SK-N-SH (cell line): ENCODE results near the gene DGKI. TPM values are rescaled to one million over a fixed set of nuclear protein-coding genes. Genes with fewer than 3 reads are reported as not detected.
A peak's percentile ranks its signal among the peaks of the same experiment; 100 is the strongest.

ENCODE experiments used
- CTCF ChIA-PET: fragments of 300-600, 350-600 bp; formaldehyde crosslinking; extraction: SDS; loops from one replicate; lab custom pipeline; 2021; lab: Yijun Ruan, JAX
- POLR2A ChIA-PET: fragments of 350-600 bp; sonication (Branson Sonifier 250); formaldehyde crosslinking; extraction: SDS; loops from one replicate; lab custom pipeline; 2020; ENCODE audit warnings: antibody characterized with exemption, inconsistent platforms; lab: Yijun Ruan, JAX
- DNase-seq: peaks from one replicate; pipeline ENCODE4 v3.0.0; 2012
- H2AFZ ChIP-seq: fragments of 200-600 bp; sonication (generic); 2 replicates; pipeline ENCODE4 v1.8.1; 2016; ENCODE audit warnings: antibody characterized with exemption, mild to moderate bottlenecking, low read depth
- H3F3A ChIP-seq: fragments of 200-600 bp; sonication (generic); replicated peaks from 2 replicates; pipeline ENCODE3; 2016; ENCODE audit warnings: antibody characterized with exemption, mild to moderate bottlenecking; ENCODE audit not compliant: insufficient read depth
- H3K27ac ChIP-seq, 2 experiments: fragments of 200-500 bp in 1 of 2; fragments of 200-600 bp in 1 of 2; sonication (Bioruptor generic) in 1 of 2; sonication (generic), shearing (Covaris generic) in 1 of 2; 2 replicates each; pipeline versions ENCODE4 v1.5.1 to v1.6.1; 2014 to 2016; ENCODE audit warnings: low read depth in 2 of 2, inconsistent platforms in 1 of 2, low read length in 1 of 2, mild to moderate bottlenecking in 1 of 2, mixed read lengths in 1 of 2
- H3K27me3 ChIP-seq: fragments of 200-600 bp; sonication (generic), shearing (Covaris generic); 2 replicates; pipeline ENCODE4 v1.6.1; 2016; ENCODE audit warnings: mixed run types; ENCODE audit not compliant: insufficient read depth
- H3K36me3 ChIP-seq, 2 experiments: fragments of 200-500 bp in 1 of 2; fragments of 200-600 bp in 1 of 2; sonication (Bioruptor generic) in 1 of 2; sonication (generic) in 1 of 2; replicated peaks in 1 of 2; 2 replicates each; pipeline versions ENCODE3 to v1.5.1; 2014 to 2016; ENCODE audit warnings: low read length in 1 of 2, mild to moderate bottlenecking in 1 of 2; ENCODE audit not compliant: insufficient read depth in 2 of 2, control insufficient read depth in 1 of 2
- H3K4me1 ChIP-seq, 2 experiments: fragments of 200-500 bp in 1 of 2; fragments of 200-600 bp in 1 of 2; sonication (Bioruptor generic) in 1 of 2; sonication (generic), shearing (Covaris generic) in 1 of 2; 2 replicates each; pipeline versions ENCODE4 v1.5.1 to v1.6.1; 2014 to 2016; ENCODE audit warnings: low read depth in 1 of 2, low read length in 1 of 2, mixed run types in 1 of 2; ENCODE audit not compliant: insufficient read depth in 2 of 2, control insufficient read depth in 1 of 2
- H3K4me2 ChIP-seq: fragments of 200-600 bp; sonication (generic), shearing (Covaris generic); 2 replicates; pipeline ENCODE4 v1.6.1; 2017; ENCODE audit warnings: mixed run types
- H3K4me3 ChIP-seq, 2 experiments: fragments of 200-500 bp in 1 of 2; fragments of 200-600 bp in 1 of 2; sonication (Bioruptor generic) in 1 of 2; sonication (generic), shearing (Covaris generic) in 1 of 2; 2 replicates each; pipeline versions ENCODE4 v1.5.1 to v1.8.1; 2014 to 2016; ENCODE audit warnings: low read depth in 2 of 2, inconsistent platforms in 1 of 2, low read length in 1 of 2, mild to moderate bottlenecking in 1 of 2, mixed read lengths in 1 of 2, moderate library complexity in 1 of 2
- H3K79me2 ChIP-seq: fragments of 200-600 bp; sonication (generic); 2 replicates; pipeline ENCODE4 v1.8.1; 2017; ENCODE audit warnings: mild to moderate bottlenecking; ENCODE audit not compliant: insufficient read depth
- H3K9ac ChIP-seq: fragments of 200-600 bp; sonication (generic); 2 replicates; pipeline ENCODE4 v1.6.1; 2017; ENCODE audit warnings: mixed run types
- H3K9me2 ChIP-seq: fragments of 200-600 bp; sonication (generic); 2 replicates; pipeline ENCODE4 v1.6.1; 2017; ENCODE audit warnings: mixed run types
- H3K9me3 ChIP-seq: fragments of 200-600 bp; sonication (generic); 2 replicates; pipeline ENCODE4 v1.6.1; 2017; ENCODE audit warnings: mixed run types, mild to moderate bottlenecking, moderate library complexity
- H4K20me1 ChIP-seq: fragments of 200-600 bp; sonication (generic); 2 replicates; pipeline ENCODE4 v1.6.1; 2017; ENCODE audit warnings: mild to moderate bottlenecking, mixed run types; ENCODE audit not compliant: insufficient read depth
- CHD2 ChIP-seq: fragments of 150-350 bp; IDR thresholded peaks from 2 replicates; pipeline ENCODE4 v1.6.1; 2018; ENCODE audit warnings: low read length; ENCODE audit not compliant: partially characterized antibody
- ELF1 ChIP-seq: IDR thresholded peaks from 2 replicates; pipeline ENCODE4 v1.4.0; 2012
- EP300 ChIP-seq, 2 experiments: IDR thresholded peaks; 2 replicates each; pipeline versions ENCODE4 v1.4.0 to v1.6.1; 2012; ENCODE audit warnings: borderline replicate concordance in 1 of 2, low read depth in 1 of 2, low read length in 1 of 2
- FOXM1 ChIP-seq: IDR thresholded peaks from 2 replicates; pipeline ENCODE4 v1.4.0; 2012; ENCODE audit warnings: low read depth, mild to moderate bottlenecking
- GABPA ChIP-seq: IDR thresholded peaks from 2 replicates; pipeline ENCODE4 v1.4.0; 2012; ENCODE audit warnings: low read depth, mild to moderate bottlenecking
- IRF3 ChIP-seq: fragments of 150-350 bp; IDR thresholded peaks from 2 replicates; pipeline ENCODE4 v1.6.1; 2016; ENCODE audit warnings: mild to moderate bottlenecking, low read depth, low read length
- MXI1 ChIP-seq: IDR thresholded peaks from 2 replicates; pipeline ENCODE4 v1.6.1; 2012; ENCODE audit warnings: mild to moderate bottlenecking, low read depth, low read length, improper control_type of control experiment
- NFIC ChIP-seq: IDR thresholded peaks from 2 replicates; pipeline ENCODE4 v1.4.0; 2012; ENCODE audit warnings: borderline replicate concordance
- PBX3 ChIP-seq: IDR thresholded peaks from 2 replicates; pipeline ENCODE4; 2012
- RCOR1 ChIP-seq: fragments of 150-350 bp; IDR thresholded peaks from 2 replicates; pipeline ENCODE4 v1.6.1; 2017; ENCODE audit warnings: antibody characterized with exemption, low read length
- RXRA ChIP-seq: IDR thresholded peaks from 2 replicates; pipeline ENCODE4 v1.4.0; 2012; ENCODE audit warnings: low read depth, mild to moderate bottlenecking, borderline replicate concordance
- SIN3A ChIP-seq: IDR thresholded peaks from 2 replicates; pipeline ENCODE4 v1.6.1; 2012; ENCODE audit warnings: low read depth, mild to moderate bottlenecking, low read length, moderate library complexity, borderline replicate concordance
- SMC3 ChIP-seq: IDR thresholded peaks from 2 replicates; pipeline ENCODE4 v1.6.1; 2012; ENCODE audit warnings: low read depth, low read length, improper control_type of control experiment
- TCF12 ChIP-seq: IDR thresholded peaks from 2 replicates; pipeline ENCODE4 v1.4.0; 2012
- TEAD4 ChIP-seq: IDR thresholded peaks from 2 replicates; pipeline ENCODE4 v1.4.0; 2012; ENCODE audit warnings: mild to moderate bottlenecking, borderline replicate concordance; ENCODE audit not compliant: insufficient read depth
- YY1 ChIP-seq: IDR thresholded peaks from 2 replicates; pipeline ENCODE4 v1.4.0; 2012; ENCODE audit warnings: low read depth, mild to moderate bottlenecking
- WGBS: methylation state at CpG from one replicate; pipeline ENCODE4 v1.1.6; 2017; ENCODE audit warnings: low lambda C conversion rate; 5-methylcytosine and 5-hydroxymethylcytosine counted together
- polyA plus RNA-seq, 3 experiments: library from polyadenylated mRNA; depleted of rRNA; stranded (reverse); fragments of >200 nt; gene quantifications; 2 replicates each; pipeline ENCODE4 v1.2.3, GENCODE V29; 2012
- TF ChIP-seq, protein P1 (sequence below): IDR thresholded peaks from 2 replicates; pipeline ENCODE4 v1.4.0; 2012; ENCODE audit warnings: low read depth, borderline replicate concordance
- TF ChIP-seq, protein P2 (sequence below): fragments of 200-600 bp; sonication (generic); IDR thresholded peaks from 2 replicates; pipeline ENCODE4 v1.6.1; 2017; ENCODE audit warnings: antibody characterized with exemption, mild to moderate bottlenecking, moderate library complexity
- TF ChIP-seq, protein P3 (sequence below): fragments of 150-350 bp; IDR thresholded peaks from 2 replicates; pipeline ENCODE4 v1.6.1; 2017; ENCODE audit warnings: antibody characterized with exemption, low read length, low read depth, borderline replicate concordance
- TF ChIP-seq, protein P4 (sequence below): IDR thresholded peaks from 2 replicates; pipeline ENCODE4 v1.4.0; 2012; ENCODE audit warnings: low read depth

Gene DGKI
- polyA plus RNA-seq, 1 of the 3 experiments (the other 2 are of a cell fraction) = 1.3 TPM

DNA sequence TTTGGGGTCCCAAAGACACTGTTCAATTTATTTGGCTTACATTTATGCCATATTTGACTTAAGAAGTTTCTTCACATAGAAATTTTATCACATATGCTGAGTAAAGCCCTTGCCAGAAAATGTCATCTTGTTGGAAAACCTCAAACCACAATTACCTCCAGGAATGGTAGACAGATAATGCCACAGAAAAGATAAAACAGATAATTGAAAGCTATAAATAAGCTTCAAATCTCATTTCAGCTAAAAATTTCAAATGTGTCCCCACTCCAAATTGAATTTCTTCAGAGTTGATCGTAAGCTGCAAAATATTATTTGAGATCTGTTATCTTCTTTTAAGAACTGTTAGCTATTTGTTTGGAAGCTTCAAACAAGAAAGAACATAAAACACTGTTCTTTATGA is 326.8 kb downstream of the DGKI start (continued):
- TF ChIP-seq, protein P1, sequence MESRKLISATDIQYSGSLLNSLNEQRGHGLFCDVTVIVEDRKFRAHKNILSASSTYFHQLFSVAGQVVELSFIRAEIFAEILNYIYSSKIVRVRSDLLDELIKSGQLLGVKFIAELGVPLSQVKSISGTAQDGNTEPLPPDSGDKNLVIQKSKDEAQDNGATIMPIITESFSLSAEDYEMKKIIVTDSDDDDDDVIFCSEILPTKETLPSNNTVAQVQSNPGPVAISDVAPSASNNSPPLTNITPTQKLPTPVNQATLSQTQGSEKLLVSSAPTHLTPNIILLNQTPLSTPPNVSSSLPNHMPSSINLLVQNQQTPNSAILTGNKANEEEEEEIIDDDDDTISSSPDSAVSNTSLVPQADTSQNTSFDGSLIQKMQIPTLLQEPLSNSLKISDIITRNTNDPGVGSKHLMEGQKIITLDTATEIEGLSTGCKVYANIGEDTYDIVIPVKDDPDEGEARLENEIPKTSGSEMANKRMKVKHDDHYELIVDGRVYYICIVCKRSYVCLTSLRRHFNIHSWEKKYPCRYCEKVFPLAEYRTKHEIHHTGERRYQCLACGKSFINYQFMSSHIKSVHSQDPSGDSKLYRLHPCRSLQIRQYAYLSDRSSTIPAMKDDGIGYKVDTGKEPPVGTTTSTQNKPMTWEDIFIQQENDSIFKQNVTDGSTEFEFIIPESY = peak; percentile 51; the same call in 1 of the 2 replicates
- TF ChIP-seq MXI1 (no peak), SMC3 (no peak), TEAD4 (peak; percentile 87)
- TF ChIP-seq, protein P2, sequence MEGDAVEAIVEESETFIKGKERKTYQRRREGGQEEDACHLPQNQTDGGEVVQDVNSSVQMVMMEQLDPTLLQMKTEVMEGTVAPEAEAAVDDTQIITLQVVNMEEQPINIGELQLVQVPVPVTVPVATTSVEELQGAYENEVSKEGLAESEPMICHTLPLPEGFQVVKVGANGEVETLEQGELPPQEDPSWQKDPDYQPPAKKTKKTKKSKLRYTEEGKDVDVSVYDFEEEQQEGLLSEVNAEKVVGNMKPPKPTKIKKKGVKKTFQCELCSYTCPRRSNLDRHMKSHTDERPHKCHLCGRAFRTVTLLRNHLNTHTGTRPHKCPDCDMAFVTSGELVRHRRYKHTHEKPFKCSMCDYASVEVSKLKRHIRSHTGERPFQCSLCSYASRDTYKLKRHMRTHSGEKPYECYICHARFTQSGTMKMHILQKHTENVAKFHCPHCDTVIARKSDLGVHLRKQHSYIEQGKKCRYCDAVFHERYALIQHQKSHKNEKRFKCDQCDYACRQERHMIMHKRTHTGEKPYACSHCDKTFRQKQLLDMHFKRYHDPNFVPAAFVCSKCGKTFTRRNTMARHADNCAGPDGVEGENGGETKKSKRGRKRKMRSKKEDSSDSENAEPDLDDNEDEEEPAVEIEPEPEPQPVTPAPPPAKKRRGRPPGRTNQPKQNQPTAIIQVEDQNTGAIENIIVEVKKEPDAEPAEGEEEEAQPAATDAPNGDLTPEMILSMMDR = no peak

DNA sequence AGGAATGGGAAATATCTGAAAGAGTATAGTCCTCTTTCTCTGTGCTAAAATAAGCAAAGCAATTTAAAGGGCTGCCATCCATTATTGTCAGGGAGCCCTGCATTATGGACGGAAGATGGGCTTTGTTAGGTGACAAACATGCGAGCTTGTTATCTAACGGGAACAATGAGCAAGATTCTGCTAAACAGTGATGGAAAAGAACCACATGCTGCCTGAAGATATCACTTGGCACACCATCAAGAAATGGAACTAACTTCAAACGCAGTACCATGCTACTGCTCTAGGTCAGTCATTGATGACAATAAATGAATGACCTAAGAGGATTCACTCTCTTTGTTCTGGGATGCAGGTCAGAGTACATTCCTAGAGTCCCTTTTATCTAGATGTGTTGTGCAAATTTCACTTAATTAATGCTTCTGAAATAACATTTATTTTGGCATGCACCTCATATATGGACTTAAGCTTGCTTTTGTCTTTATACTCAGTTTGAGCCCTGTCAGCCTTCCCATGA is 327.5 kb downstream of the DGKI start:
- POLR2A ChIA-PET = no interaction called here
- whole genome bisulfite sequencing = 62% methylated on average over 4 of the region's 4 CpGs

More for the DNA sequence above, 327.5 kb downstream of the DGKI start:
- peaks cover 4% of the 10 kb centered on the region for H3F3A ChIP-seq
- peak overlapping the region in 1 of 2 experiments; percentile 47; a peak in 1 of 4 replicates for H3K27ac ChIP-seq
- no peaks in the 10 kb centered on the region for H3K9me3 ChIP-seq
- no peaks in the 10 kb centered on the region for H4K20me1 ChIP-seq
- H3K9ac ChIP-seq = no peak overlapping the region
- H3K36me3 ChIP-seq = peaks cover 2 to 8% of the 10 kb centered on the region in 2 experiments
- H3K4me3 ChIP-seq = no peak overlapping the region
- peak; percentile 6 for DNase-seq
- no peaks in the 10 kb centered on the region for H3K27me3 ChIP-seq
- no peaks in the 10 kb centered on the region for H3K9me2 ChIP-seq
- TF ChIP-seq TCF12 (no peak), SIN3A (no peak), TEAD4 (no peak), NFIC (no peak), RCOR1 (no peak), ELF1 (no peak), IRF3 (no peak), FOXM1 (no peak), CHD2 (no peak), RXRA (no peak), PBX3 (no peak), YY1 (no peak), EP300 (IDR thresholded peaks at IDR 0.05; ENCODE audit: borderline replicate concordance in 1 of 2, low read depth in 1 of 2, low read length in 1 of 2) (no peak), GABPA (no peak)
- TF ChIP-seq, protein P2 = no peak
- TF ChIP-seq, protein P3, sequence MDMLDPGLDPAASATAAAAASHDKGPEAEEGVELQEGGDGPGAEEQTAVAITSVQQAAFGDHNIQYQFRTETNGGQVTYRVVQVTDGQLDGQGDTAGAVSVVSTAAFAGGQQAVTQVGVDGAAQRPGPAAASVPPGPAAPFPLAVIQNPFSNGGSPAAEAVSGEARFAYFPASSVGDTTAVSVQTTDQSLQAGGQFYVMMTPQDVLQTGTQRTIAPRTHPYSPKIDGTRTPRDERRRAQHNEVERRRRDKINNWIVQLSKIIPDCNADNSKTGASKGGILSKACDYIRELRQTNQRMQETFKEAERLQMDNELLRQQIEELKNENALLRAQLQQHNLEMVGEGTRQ = no peak
- TF ChIP-seq, protein P4, sequence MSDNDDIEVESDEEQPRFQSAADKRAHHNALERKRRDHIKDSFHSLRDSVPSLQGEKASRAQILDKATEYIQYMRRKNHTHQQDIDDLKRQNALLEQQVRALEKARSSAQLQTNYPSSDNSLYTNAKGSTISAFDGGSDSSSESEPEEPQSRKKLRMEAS = no peak
- CTCF ChIA-PET = interaction anchor here (0.8 to 2.5 kb wide), 4 partner anchors 11 to 350 kb away, joined by 3 to 9 read pairs (median 3); no protein-coding TSS in a partner anchor
- H3K4me1 ChIP-seq = peaks cover 0 to 24% of the 10 kb centered on the region in 2 experiments; a peak in 2 of 4 replicates
- H2AFZ ChIP-seq = no peak overlapping the region
- H3K4me2 ChIP-seq = no peak overlapping the region
- H3K79me2 ChIP-seq = no peaks in the 10 kb centered on the region
